Measurements from ENCODE around the gene NMNAT2. TPM values are rescaled to one million over a fixed set of nuclear protein-coding genes. Genes with fewer than 3 reads are reported as not detected.

Gene NMNAT2
- total RNA-seq, 1 experiment from 2014 or later, result 0.39 TPM

- CTCF ChIA-PET, result interaction anchor here (0.6 kb wide), 1 partner anchor 1699 kb away, joined by 7 read pairs; the partner anchor contains the start of gene RNF2
- POLR2A ChIA-PET, result no interaction called here
- intact Hi-C loops (cut with micrococcal nuclease; ENCODE audit: unreplicated experiment), result no loop called here
These were observed 71.9 kb downstream of the NMNAT2 start for GRCh38 chr1:183346276-183346732.

GRCh38 chr1:183339556-183340167 lies 78.5 kb downstream of the NMNAT2 start:
- no peaks in the 10 kb centered on the region for H3K9me3 ChIP-seq (ENCODE audit: control insufficient read depth, insufficient read depth, low read depth, low read length)
- H3K36me3 ChIP-seq (ENCODE audit: control insufficient read depth, insufficient read depth, low read length), result no peaks in the 10 kb centered on the region
- CTCF ChIA-PET, result no interaction called here
- in situ Hi-C loops (cut with HindIII; ENCODE audit: low pct_unique_long_range_greater_than_20kb, low sequenced_read_pairs), result no loop called here
- H3K4me3 ChIP-seq (ENCODE audit: low read depth in 2 of 2, low read length in 2 of 2), result no peak overlapping the region
- ATAC-seq (no peak), DNase-seq (ENCODE audit: low read depth, low spot score) (no peak)
- peaks cover 4% of the 10 kb centered on the region; the same call in 1 of the 2 replicates for H3K27me3 ChIP-seq (ENCODE audit: control insufficient read depth, insufficient read depth, low read length)
- POLR2A ChIA-PET, result interaction anchor here (0.6 kb wide), 2 partner anchors 124 to 160 kb away, joined by 6 to 12 read pairs; no protein-coding TSS in a partner anchor
- no TSS peak for BruUV-seq (replicated peaks)
- intact Hi-C loops (cut with micrococcal nuclease; ENCODE audit: unreplicated experiment), result no loop called here
- TF ChIP-seq TCF7L2 (IDR thresholded peaks at IDR 0.05; ENCODE audit: low read depth, low read length) (no peak), REST (IDR thresholded peaks at IDR 0.05; ENCODE audit: insufficient read depth in 1 of 2, low read depth in 2 of 2, low read length in 1 of 2) (no peak), SIN3A (IDR thresholded peaks at IDR 0.05; ENCODE audit: borderline replicate concordance, insufficient read depth, low read depth, low read length) (no peak)
- TF ChIP-seq, protein P1, sequence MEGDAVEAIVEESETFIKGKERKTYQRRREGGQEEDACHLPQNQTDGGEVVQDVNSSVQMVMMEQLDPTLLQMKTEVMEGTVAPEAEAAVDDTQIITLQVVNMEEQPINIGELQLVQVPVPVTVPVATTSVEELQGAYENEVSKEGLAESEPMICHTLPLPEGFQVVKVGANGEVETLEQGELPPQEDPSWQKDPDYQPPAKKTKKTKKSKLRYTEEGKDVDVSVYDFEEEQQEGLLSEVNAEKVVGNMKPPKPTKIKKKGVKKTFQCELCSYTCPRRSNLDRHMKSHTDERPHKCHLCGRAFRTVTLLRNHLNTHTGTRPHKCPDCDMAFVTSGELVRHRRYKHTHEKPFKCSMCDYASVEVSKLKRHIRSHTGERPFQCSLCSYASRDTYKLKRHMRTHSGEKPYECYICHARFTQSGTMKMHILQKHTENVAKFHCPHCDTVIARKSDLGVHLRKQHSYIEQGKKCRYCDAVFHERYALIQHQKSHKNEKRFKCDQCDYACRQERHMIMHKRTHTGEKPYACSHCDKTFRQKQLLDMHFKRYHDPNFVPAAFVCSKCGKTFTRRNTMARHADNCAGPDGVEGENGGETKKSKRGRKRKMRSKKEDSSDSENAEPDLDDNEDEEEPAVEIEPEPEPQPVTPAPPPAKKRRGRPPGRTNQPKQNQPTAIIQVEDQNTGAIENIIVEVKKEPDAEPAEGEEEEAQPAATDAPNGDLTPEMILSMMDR (IDR thresholded peaks at IDR 0.05), result no peak
- no peak overlapping the region for H3K27ac ChIP-seq (ENCODE audit: low read length)
- no peaks in the 10 kb centered on the region for H3K4me1 ChIP-seq (ENCODE audit: control insufficient read depth, insufficient read depth, low read length)

More at GRCh38 chr1:183346276-183346732, 71.9 kb downstream of the NMNAT2 start:
- Histone ChIP-seq H3K9me3 (ENCODE audit: control insufficient read depth, insufficient read depth, low read depth, low read length) (no peaks in the 10 kb centered on the region), H3K4me1 (ENCODE audit: control insufficient read depth, insufficient read depth, low read length) (peaks cover 6% of the 10 kb centered on the region), H3K36me3 (ENCODE audit: control insufficient read depth, insufficient read depth, low read length) (no peaks in the 10 kb centered on the region), H3K27me3 (ENCODE audit: control insufficient read depth, insufficient read depth, low read length) (peaks cover 13% of the 10 kb centered on the region; the same call in 1 of the 2 replicates), H3K27ac (ENCODE audit: low read length) (no peak overlapping the region), H3K4me3 (ENCODE audit: low read depth in 2 of 2, low read length in 2 of 2) (no peak overlapping the region)
- in situ Hi-C loops (cut with HindIII; ENCODE audit: low pct_unique_long_range_greater_than_20kb, low sequenced_read_pairs), result no loop called here
- BruUV-seq (replicated peaks), result no TSS peak
- DNase-seq (ENCODE audit: low read depth, low spot score) (no peak), ATAC-seq (no peak)
- no peak for TF ChIP-seq TCF7L2 (IDR thresholded peaks at IDR 0.05; ENCODE audit: low read depth, low read length)
- TF ChIP-seq POLR2AphosphoS5 (IDR thresholded peaks at IDR 0.05; ENCODE audit: low read depth, low read length), result no peak
- TF ChIP-seq, protein P1 (IDR thresholded peaks at IDR 0.05), result no peak
- TF ChIP-seq REST (IDR thresholded peaks at IDR 0.05; ENCODE audit: insufficient read depth in 1 of 2, low read depth in 2 of 2, low read length in 1 of 2), result no peak
- no peak for TF ChIP-seq SIN3A (IDR thresholded peaks at IDR 0.05; ENCODE audit: borderline replicate concordance, insufficient read depth, low read depth, low read length)

All from Panc1 (cell line).